Inflammatory macrophage (primary cell): ENCODE data around the gene CX3CR1.

Source experiments
- DNase-seq, 2 donors: peaks; one replicate each; pipeline ENCODE4 v3.0.0-alpha.2; 2020 to 2022

The CX3CR1 gene

GRCh38 chr3:39291903-39292329 lies 12.1 kb upstream of the CX3CR1 start:
- DNase-seq, result peak; percentile 67 to 71

GRCh38 chr3:39290255-39290654 lies 10.4 kb upstream of the CX3CR1 start:
- no peak for DNase-seq

GRCh38 chr3:39289107-39289506 lies 9.3 kb upstream of the CX3CR1 start:
- DNase-seq, result no peak

GRCh38 chr3:39288300-39288808 lies 8.5 kb upstream of the CX3CR1 start:
- peak; percentile 70 to 77 for DNase-seq

GRCh38 chr3:39287216-39288164 lies 7.7 kb upstream of the CX3CR1 start:
- no peak for DNase-seq

GRCh38 chr3:39286771-39287170 lies 6.9 kb upstream of the CX3CR1 start:
- no peak for DNase-seq

GRCh38 chr3:39285332-39285731 lies 5.5 kb upstream of the CX3CR1 start:
- peak in 1 of 2 donors; percentile 55 for DNase-seq

GRCh38 chr3:39284457-39284881 lies 4.6 kb upstream of the CX3CR1 start:
- peak; percentile 40 to 46 for DNase-seq

GRCh38 chr3:39282057-39282456 lies 2.2 kb upstream of the CX3CR1 start:
- DNase-seq, result no peak

- peak in 1 of 2 donors; percentile 40 for DNase-seq
Observed at GRCh38 chr3:39281533-39281932, 1.7 kb upstream of the CX3CR1 start.

GRCh38 chr3:39280571-39280970 lies 735 bp upstream of the CX3CR1 start:
- no peak for DNase-seq

GRCh38 chr3:39278616-39278935 lies 1.3 kb downstream of the CX3CR1 start:
- no peak for DNase-seq

- no peak for DNase-seq
Observed at GRCh38 chr3:39277893-39278615, 1.8 kb downstream of the CX3CR1 start.

GRCh38 chr3:39276746-39277145 lies 3.1 kb downstream of the CX3CR1 start:
- peak; percentile 26 to 41 for DNase-seq

GRCh38 chr3:39275963-39276593 lies 3.8 kb downstream of the CX3CR1 start:
- no peak for DNase-seq

- no peak for DNase-seq
Observed at GRCh38 chr3:39275052-39275451, 4.8 kb downstream of the CX3CR1 start.

- no peak for DNase-seq
Observed at GRCh38 chr3:39273119-39273518, 6.7 kb downstream of the CX3CR1 start.

GRCh38 chr3:39272191-39272590 lies 7.6 kb downstream of the CX3CR1 start:
- peak; percentile 67 to 75 for DNase-seq

- no peak for DNase-seq
Observed at GRCh38 chr3:39271363-39271914, 8.4 kb downstream of the CX3CR1 start.

- no peak for DNase-seq
Observed at GRCh38 chr3:39269528-39269927, 10.3 kb downstream of the CX3CR1 start.

- no peak for DNase-seq
Observed at GRCh38 chr3:39268549-39268900, 11.3 kb downstream of the CX3CR1 start.

GRCh38 chr3:39267631-39268548 lies 11.9 kb downstream of the CX3CR1 start:
- DNase-seq, result peak in 1 of 2 donors; percentile 35
